MM.1S (cell line): ENCODE measurements around the gene FOXF2.

Experiments used
- CTCF ChIP-seq: fragments of 300-600 bp; sonication (generic); IDR thresholded peaks from 2 replicates; pipeline ENCODE4 v1.5.1; 2016; ENCODE audit warnings: antibody characterized with exemption, low read length, mixed read lengths
- EZH2 ChIP-seq: fragments of 300-600 bp; sonication (generic); optimal IDR thresholded peaks from 2 replicates; pipeline ENCODE3; 2017; ENCODE audit warnings: low read depth, mild to moderate bottlenecking, antibody characterized with exemption, low read length, mixed read lengths
- EZH2phosphoT487 ChIP-seq: fragments of 300-600 bp; sonication (generic); IDR thresholded peaks from 2 replicates; pipeline ENCODE4 v1.6.1; 2018; ENCODE audit warnings: antibody characterized with exemption, low read length

- no peak for TF ChIP-seq CTCF
- TF ChIP-seq EZH2 = no peak
- TF ChIP-seq EZH2phosphoT487 = no peak
Observed at GRCh38 chr6:1426416-1426815, 37.0 kb downstream of the FOXF2 start.
